ENCODE results near the gene GNAL. TPM values are rescaled to one million over a fixed set of nuclear protein-coding genes. Genes with fewer than 3 reads are reported as not detected.

GNAL gene
- total and polyA plus RNA-seq, 2 experiments from 2014 or later = 7.5 to 21.6 TPM

GRCh38 chr18:11849279-11849678, 160.2 kb downstream of the GNAL start:
- peaks cover 30% of the 10 kb centered on the region for H3K79me2 ChIP-seq (replicated peaks; ENCODE audit: insufficient read depth)
- H3K4me3 ChIP-seq = no peak overlapping the region
- no peak overlapping the region for H2AFZ ChIP-seq
- H4K20me1 ChIP-seq (replicated peaks; ENCODE audit: insufficient read depth) = no peaks in the 10 kb centered on the region
- no peaks in the 10 kb centered on the region; the same call in 1 of the 2 replicates for H3K4me1 ChIP-seq (ENCODE audit: insufficient read depth)
- no peak overlapping the region for H3K27ac Mint-ChIP-seq
- TF ChIP-seq ETS1 (IDR thresholded peaks at IDR 0.05) = no peak
- no peak for TF ChIP-seq CREB1 (CRISPR knock-in tag; IDR thresholded peaks at IDR 0.05; ENCODE audit: low read depth)
- TF ChIP-seq STAT1 (IDR thresholded peaks at IDR 0.05; ENCODE audit: unreplicated experiment) = no peak
- no peak for TF ChIP-seq ZNF331 (CRISPR knock-in tag; IDR thresholded peaks at IDR 0.05; ENCODE audit: low read depth)
- no peak for TF ChIP-seq NANOG (IDR thresholded peaks at IDR 0.05; ENCODE audit: borderline replicate concordance)
- TF ChIP-seq EZH2 (IDR thresholded peaks at IDR 0.05; ENCODE audit: low read depth, unreplicated experiment) = no peak
- no peak for TF ChIP-seq EZH2phosphoT487 (IDR thresholded peaks at IDR 0.05; ENCODE audit: unreplicated experiment)
- TF ChIP-seq, protein P1, sequence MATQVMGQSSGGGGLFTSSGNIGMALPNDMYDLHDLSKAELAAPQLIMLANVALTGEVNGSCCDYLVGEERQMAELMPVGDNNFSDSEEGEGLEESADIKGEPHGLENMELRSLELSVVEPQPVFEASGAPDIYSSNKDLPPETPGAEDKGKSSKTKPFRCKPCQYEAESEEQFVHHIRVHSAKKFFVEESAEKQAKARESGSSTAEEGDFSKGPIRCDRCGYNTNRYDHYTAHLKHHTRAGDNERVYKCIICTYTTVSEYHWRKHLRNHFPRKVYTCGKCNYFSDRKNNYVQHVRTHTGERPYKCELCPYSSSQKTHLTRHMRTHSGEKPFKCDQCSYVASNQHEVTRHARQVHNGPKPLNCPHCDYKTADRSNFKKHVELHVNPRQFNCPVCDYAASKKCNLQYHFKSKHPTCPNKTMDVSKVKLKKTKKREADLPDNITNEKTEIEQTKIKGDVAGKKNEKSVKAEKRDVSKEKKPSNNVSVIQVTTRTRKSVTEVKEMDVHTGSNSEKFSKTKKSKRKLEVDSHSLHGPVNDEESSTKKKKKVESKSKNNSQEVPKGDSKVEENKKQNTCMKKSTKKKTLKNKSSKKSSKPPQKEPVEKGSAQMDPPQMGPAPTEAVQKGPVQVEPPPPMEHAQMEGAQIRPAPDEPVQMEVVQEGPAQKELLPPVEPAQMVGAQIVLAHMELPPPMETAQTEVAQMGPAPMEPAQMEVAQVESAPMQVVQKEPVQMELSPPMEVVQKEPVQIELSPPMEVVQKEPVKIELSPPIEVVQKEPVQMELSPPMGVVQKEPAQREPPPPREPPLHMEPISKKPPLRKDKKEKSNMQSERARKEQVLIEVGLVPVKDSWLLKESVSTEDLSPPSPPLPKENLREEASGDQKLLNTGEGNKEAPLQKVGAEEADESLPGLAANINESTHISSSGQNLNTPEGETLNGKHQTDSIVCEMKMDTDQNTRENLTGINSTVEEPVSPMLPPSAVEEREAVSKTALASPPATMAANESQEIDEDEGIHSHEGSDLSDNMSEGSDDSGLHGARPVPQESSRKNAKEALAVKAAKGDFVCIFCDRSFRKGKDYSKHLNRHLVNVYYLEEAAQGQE (IDR thresholded peaks at IDR 0.05; ENCODE audit: unreplicated experiment) = no peak
- no peak for TF ChIP-seq ZNF462 (CRISPR knock-in tag; IDR thresholded peaks at IDR 0.05)
- TF ChIP-seq, protein P2, sequence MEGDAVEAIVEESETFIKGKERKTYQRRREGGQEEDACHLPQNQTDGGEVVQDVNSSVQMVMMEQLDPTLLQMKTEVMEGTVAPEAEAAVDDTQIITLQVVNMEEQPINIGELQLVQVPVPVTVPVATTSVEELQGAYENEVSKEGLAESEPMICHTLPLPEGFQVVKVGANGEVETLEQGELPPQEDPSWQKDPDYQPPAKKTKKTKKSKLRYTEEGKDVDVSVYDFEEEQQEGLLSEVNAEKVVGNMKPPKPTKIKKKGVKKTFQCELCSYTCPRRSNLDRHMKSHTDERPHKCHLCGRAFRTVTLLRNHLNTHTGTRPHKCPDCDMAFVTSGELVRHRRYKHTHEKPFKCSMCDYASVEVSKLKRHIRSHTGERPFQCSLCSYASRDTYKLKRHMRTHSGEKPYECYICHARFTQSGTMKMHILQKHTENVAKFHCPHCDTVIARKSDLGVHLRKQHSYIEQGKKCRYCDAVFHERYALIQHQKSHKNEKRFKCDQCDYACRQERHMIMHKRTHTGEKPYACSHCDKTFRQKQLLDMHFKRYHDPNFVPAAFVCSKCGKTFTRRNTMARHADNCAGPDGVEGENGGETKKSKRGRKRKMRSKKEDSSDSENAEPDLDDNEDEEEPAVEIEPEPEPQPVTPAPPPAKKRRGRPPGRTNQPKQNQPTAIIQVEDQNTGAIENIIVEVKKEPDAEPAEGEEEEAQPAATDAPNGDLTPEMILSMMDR (conservative IDR thresholded peaks at IDR 0.05; ENCODE audit: low read depth in 2 of 2) = no peak
- TF ChIP-seq ZNF114 (CRISPR knock-in tag; IDR thresholded peaks at IDR 0.05) = no peak
- no peak for TF ChIP-seq JUNB (IDR thresholded peaks at IDR 0.05; ENCODE audit: unreplicated experiment)
- TF ChIP-seq POLR2AphosphoS5 (IDR thresholded peaks at IDR 0.05; ENCODE audit: low read depth) = no peak
- no peaks in the 10 kb centered on the region for H3K9me2 ChIP-seq (ENCODE audit: insufficient read depth)
- no peaks in the 10 kb centered on the region for H3K27me3 ChIP-seq (ENCODE audit: insufficient read depth)
- no peaks in the 10 kb centered on the region; the same call in 1 of the 2 replicates for H3F3A ChIP-seq (replicated peaks; ENCODE audit: low read depth)
- no peak overlapping the region for H3K4me3 Mint-ChIP-seq
- peaks cover 10% of the 10 kb centered on the region for H3K27me3 Mint-ChIP-seq (ENCODE audit: insufficient read depth, low read depth, poor library complexity)
- H3K27ac ChIP-seq (ENCODE audit: low read depth) = no peak overlapping the region
- no peaks in the 10 kb centered on the region for H3K36me3 ChIP-seq (ENCODE audit: insufficient read depth)
- H3K4me2 ChIP-seq = no peak overlapping the region
- ATAC-seq (no peak), DNase-seq (ENCODE audit: low spot score) (no peak)
- H3K9me3 Mint-ChIP-seq = no peaks in the 10 kb centered on the region; the same call in 2 of the 3 replicates
- peaks cover 13% of the 10 kb centered on the region; the same call in 2 of the 3 replicates for H3K4me1 Mint-ChIP-seq
- no peaks in the 10 kb centered on the region for H3K36me3 Mint-ChIP-seq (ENCODE audit: low read depth)

All from GM23338 (cell line).